HepG2 (cell line): Measurements from ENCODE around the gene ALG14. TPM values are rescaled to one million over a fixed set of nuclear protein-coding genes. Genes with fewer than 3 reads are reported as not detected.

ENCODE experiments used
- ATAC-seq: fragments of 200-7000 bp; cut with Tn5 transposase; 3 replicates; pipeline ENCODE4 v1.9.1; 2020; ENCODE audit warnings: mild to moderate bottlenecking, moderate library complexity
- BruUV-seq: library from RNA; stranded (reverse); fragments of 400-500 nt; replicated peaks from 2 replicates; lab custom pipeline; 2021; lab: Mats Ljungman, UMichigan
- CTCF ChIA-PET: fragments of 300-600 bp; formaldehyde crosslinking; extraction: SDS; loops from one replicate; lab custom pipeline; 2021; ENCODE audit warnings: low total read pairs, inconsistent platforms, low intra/inter-chr PET ratio; lab: Yijun Ruan, JAX
- POLR2A ChIA-PET: fragments of 350-600 bp; sonication (Branson Sonifier 250); formaldehyde crosslinking; loops from one replicate; lab custom pipeline; 2020; ENCODE audit warnings: antibody characterized with exemption, inconsistent platforms; lab: Yijun Ruan, JAX
- DNase-seq: peaks from one replicate; pipeline ENCODE4 v3.0.0-alpha.2; 2015; ENCODE audit warnings: low spot score
- FAIRE-seq: peaks from 3 replicates; lab custom pipeline; 2011; peaks lifted over from hg19 to GRCh38; lab: Jason Lieb, UNC
- H2AFZ ChIP-seq: one replicate; pipeline ENCODE4 v1.6.1; 2011; ENCODE audit warnings: low read length, inconsistent platforms
- H3K27ac ChIP-seq: fragments of 300-600 bp; 3 replicates; pipeline ENCODE4 v1.8.0; 2011; ENCODE audit warnings: mixed run types, mild to moderate bottlenecking, mixed read lengths, low read length, inconsistent platforms; ENCODE audit not compliant: insufficient read depth; ENCODE audit errors: extremely low read length
- H3K27me3 ChIP-seq, 2 experiments: fragments of 200-600 bp in 1 of 2; 2 replicates in 1 of 2; 3 replicates in 1 of 2; pipeline versions ENCODE4 v1.6.0 to v1.8.0; 2011; ENCODE audit warnings: low read length in 2 of 2, mild to moderate bottlenecking in 2 of 2, moderate library complexity in 2 of 2, inconsistent platforms in 1 of 2; ENCODE audit not compliant: insufficient read depth in 2 of 2, control insufficient read depth in 1 of 2
- H3K36me3 ChIP-seq, 2 experiments: fragments of 200-600 bp in 1 of 2; replicated peaks in 1 of 2; 2 replicates in 1 of 2; 3 replicates in 1 of 2; pipeline versions ENCODE4 v1.5.1 to v1.8.0; 2011; ENCODE audit warnings: low read length in 2 of 2, inconsistent platforms in 1 of 2; ENCODE audit not compliant: insufficient read depth in 2 of 2, control insufficient read depth in 1 of 2
- H3K4me1 ChIP-seq: 2 replicates; pipeline ENCODE4 v1.5.1; 2012; ENCODE audit warnings: low read length, inconsistent platforms; ENCODE audit not compliant: insufficient read depth
- H3K4me2 ChIP-seq: 2 replicates; pipeline ENCODE4 v1.6.0; 2011; ENCODE audit warnings: low read depth, low read length, inconsistent platforms
- H3K4me3 ChIP-seq, 3 experiments: fragments of 200-600 bp in 1 of 3; sonication (generic), shearing (Covaris generic) in 1 of 3; replicated peaks in 1 of 3; 2 replicates each; pipeline ENCODE4 v1.5.1; 2011 to 2016; ENCODE audit warnings: low read length in 3 of 3, inconsistent platforms in 2 of 3, low read depth in 2 of 3, mild to moderate bottlenecking in 2 of 3, control low read depth in 1 of 3, mixed read lengths in 1 of 3; ENCODE audit not compliant: insufficient read depth in 1 of 3
- H3K79me2 ChIP-seq: one replicate; pipeline ENCODE4 v1.6.1; 2011; ENCODE audit warnings: low read length, inconsistent platforms; ENCODE audit not compliant: insufficient read depth
- H3K9ac ChIP-seq: 2 replicates; pipeline ENCODE4 v1.6.0; 2011; ENCODE audit warnings: mild to moderate bottlenecking, low read depth, low read length, inconsistent platforms; ENCODE audit not compliant: insufficient read depth
- H3K9me3 ChIP-seq: 2 replicates; pipeline ENCODE4 v1.5.1; 2012; ENCODE audit warnings: mild to moderate bottlenecking, low read length
- H4K20me1 ChIP-seq: 2 replicates; pipeline ENCODE4 v1.6.0; 2011; ENCODE audit warnings: inconsistent platforms, mild to moderate bottlenecking, low read length, moderate library complexity; ENCODE audit not compliant: insufficient read depth
- CC2D1A ChIP-seq: sonication (generic); formaldehyde crosslinking; IDR thresholded peaks from 2 replicates; pipeline ENCODE4 v1.8.1; 2023; ENCODE audit warnings: mild to moderate bottlenecking, missing genetic modification reagents
- CEBPG ChIP-seq: IDR thresholded peaks from 2 replicates; pipeline ENCODE4 v1.6.1; 2016
- ETV5 ChIP-seq: IDR thresholded peaks from 2 replicates; pipeline ENCODE4 v1.6.1; 2018; ENCODE audit warnings: missing biosample characterization, missing genetic modification reagents, inconsistent platforms, borderline replicate concordance
- GATAD2A ChIP-seq: IDR thresholded peaks from 2 replicates; pipeline ENCODE4 v1.6.1; 2016
- KDM3A ChIP-seq: IDR thresholded peaks from 2 replicates; pipeline ENCODE4 v1.6.1; 2018; ENCODE audit warnings: low read depth, missing compliant biosample characterization
- KMT2B ChIP-seq: IDR thresholded peaks from 2 replicates; pipeline ENCODE4 v1.6.1; 2016; ENCODE audit warnings: missing genetic modification reagents, missing compliant biosample characterization
- MEIS1 ChIP-seq: sonication (generic); formaldehyde crosslinking; IDR thresholded peaks from 2 replicates; pipeline ENCODE4 v1.9.0; 2021; ENCODE audit warnings: mild to moderate bottlenecking, missing genetic modification reagents, moderate library complexity, borderline replicate concordance
- RAD51 ChIP-seq: fragments of 450-650 bp; IDR thresholded peaks from 2 replicates; pipeline ENCODE4 v1.6.1; 2016; ENCODE audit warnings: borderline replicate concordance
- RBM22 ChIP-seq: fragments of 200-400 bp; formaldehyde crosslinking; optimal IDR thresholded peaks from 2 replicates; pipeline ENCODE3; 2017; ENCODE audit warnings: mild to moderate bottlenecking, low read length, moderate library complexity
- SAP130 ChIP-seq: IDR thresholded peaks from 2 replicates; pipeline ENCODE4 v1.6.1; 2016; ENCODE audit warnings: low read depth
- SOX6 ChIP-seq, 2 experiments: fragments of 450-650 bp in 1 of 2; sonication (generic) in 1 of 2; formaldehyde crosslinking in 1 of 2; IDR thresholded peaks; 2 replicates each; pipeline versions ENCODE4 v1.4.0 to v1.6.1; 2017 to 2020; ENCODE audit warnings: antibody characterized with exemption in 1 of 2, mild to moderate bottlenecking in 1 of 2, missing genetic modification reagents in 1 of 2
- TMF1 ChIP-seq: sonication (generic); formaldehyde crosslinking; IDR thresholded peaks from 2 replicates; pipeline ENCODE4 v1.8.1; 2022; ENCODE audit warnings: low read depth, missing genetic modification reagents
- U2AF1 ChIP-seq: fragments of 200-400 bp; formaldehyde crosslinking; optimal IDR thresholded peaks from 2 replicates; pipeline ENCODE3; 2017; ENCODE audit warnings: mild to moderate bottlenecking, low read depth, low read length
- ZFP36L1 ChIP-seq: sonication (generic); formaldehyde crosslinking; IDR thresholded peaks from 2 replicates; pipeline ENCODE4 v1.8.0; 2022; ENCODE audit warnings: mild to moderate bottlenecking, missing genetic modification reagents, moderate library complexity
- ZIK1 ChIP-seq: sonication (generic); formaldehyde crosslinking; IDR thresholded peaks from 2 replicates; pipeline ENCODE4 v1.5.0; 2020; ENCODE audit warnings: mild to moderate bottlenecking, low read depth, missing genetic modification reagents, borderline replicate concordance
- ZNF235 ChIP-seq: sonication (generic); formaldehyde crosslinking; IDR thresholded peaks from 2 replicates; pipeline ENCODE4 v1.8.1; 2023; ENCODE audit warnings: mild to moderate bottlenecking, missing genetic modification reagents, borderline replicate concordance
- ZNF562 ChIP-seq: sonication (generic); formaldehyde crosslinking; IDR thresholded peaks from 2 replicates; pipeline ENCODE4 v1.8.0; 2022; ENCODE audit warnings: missing genetic modification reagents, borderline replicate concordance
- WGBS: methylation state at CpG from one replicate; pipeline ENCODE4 v1.1.6; 2017; ENCODE audit warnings: low lambda C conversion rate; 5-methylcytosine and 5-hydroxymethylcytosine counted together
- in situ Hi-C: cut with HindIII; loops from 2 replicates; pipeline ENCODE4 v1.10.0; 2017; ENCODE audit warnings: low pct_unique_long_range_greater_than_20kb; ENCODE audit not compliant: extremely low pct_ligation_motif_present
- intact Hi-C: fragments of 100-400 bp; cut with micrococcal nuclease; formaldehyde crosslinking; loops from one replicate; pipeline ENCODE4 v1.10.0; 2022; ENCODE audit not compliant: unreplicated experiment
- polyA plus RNA-seq, 8 experiments: library from polyadenylated mRNA; depleted of rRNA in 3 of 8; stranded (reverse) in 7 of 8; unstranded in 1 of 8; fragments of >200 nt; fragmentation: Illumina TruSeq in 4 of 8; extraction: Trizol in 4 of 8; gene quantifications; 2 replicates each; pipeline versions ENCODE4 v1.2.1 to v1.2.3, GENCODE V29; 2011 to 2016; ENCODE audit warnings: low read depth in 4 of 8, missing spikeins in 1 of 8, mixed read lengths in 1 of 8; ENCODE audit not compliant: insufficient read depth in 1 of 8
- total RNA-seq, 5 experiments: library from RNA; depleted of rRNA; stranded (reverse); fragments of >200 nt; fragmentation: Illumina TruSeq; extraction: Trizol; gene quantifications; 2 replicates each; pipeline ENCODE4 v1.2.3, GENCODE V29; 2016; ENCODE audit warnings: low read depth in 1 of 5
- TF ChIP-seq, protein P1 (sequence below): sonication (generic); formaldehyde crosslinking; IDR thresholded peaks from 2 replicates; pipeline ENCODE4 v1.5.0; 2020; ENCODE audit warnings: missing genetic modification reagents
- TF ChIP-seq, protein P2 (sequence below): IDR thresholded peaks from 2 replicates; pipeline ENCODE4 v1.6.1; 2016; ENCODE audit warnings: missing genetic modification reagents, missing compliant biosample characterization
- TF ChIP-seq, protein P3 (sequence below): IDR thresholded peaks from 2 replicates; pipeline ENCODE4 v1.6.1; 2018; ENCODE audit warnings: missing genetic modification reagents, mild to moderate bottlenecking, missing compliant biosample characterization

The ALG14 gene
- total and polyA plus RNA-seq, 2 of the 13 experiments (the other 11 are each of a cell fraction or from before 2014, with no cell fraction given) = 4.5 to 12.7 TPM

DNA sequence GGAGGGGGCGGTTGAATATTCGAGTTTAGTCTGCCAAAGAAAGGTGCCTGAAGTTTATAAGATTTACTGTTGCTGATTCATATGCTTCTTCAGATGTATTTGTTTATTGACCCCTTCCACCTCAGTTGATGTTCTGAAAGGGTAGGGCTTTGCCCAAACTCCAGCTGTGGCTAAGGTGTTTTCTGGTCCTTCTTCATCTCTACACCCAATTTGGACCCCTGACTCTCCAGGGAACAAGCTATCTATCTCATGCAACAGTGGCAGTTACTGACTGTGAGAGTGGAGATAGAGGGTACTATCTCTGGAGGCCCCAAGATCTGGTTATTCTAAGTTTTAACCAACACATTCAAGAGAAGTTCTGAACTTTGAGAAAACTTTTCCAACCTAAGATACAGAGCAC, 12.6 kb upstream of the ALG14 start (continued):
- TF ChIP-seq, protein P1, sequence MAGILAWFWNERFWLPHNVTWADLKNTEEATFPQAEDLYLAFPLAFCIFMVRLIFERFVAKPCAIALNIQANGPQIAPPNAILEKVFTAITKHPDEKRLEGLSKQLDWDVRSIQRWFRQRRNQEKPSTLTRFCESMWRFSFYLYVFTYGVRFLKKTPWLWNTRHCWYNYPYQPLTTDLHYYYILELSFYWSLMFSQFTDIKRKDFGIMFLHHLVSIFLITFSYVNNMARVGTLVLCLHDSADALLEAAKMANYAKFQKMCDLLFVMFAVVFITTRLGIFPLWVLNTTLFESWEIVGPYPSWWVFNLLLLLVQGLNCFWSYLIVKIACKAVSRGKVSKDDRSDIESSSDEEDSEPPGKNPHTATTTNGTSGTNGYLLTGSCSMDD = no peak
- TF ChIP-seq RBM22 (no peak), TMF1 (no peak), KDM3A (CRISPR knock-in tag) (no peak), SOX6 (IDR thresholded peaks at IDR 0.05) (no peak), SOX6 (CRISPR knock-in tag; IDR thresholded peaks at IDR 0.05) (no peak), RAD51 (no peak), ZNF562 (CRISPR knock-in tag) (no peak), CC2D1A (CRISPR knock-in tag) (no peak), ZNF235 (no peak)

DNA sequence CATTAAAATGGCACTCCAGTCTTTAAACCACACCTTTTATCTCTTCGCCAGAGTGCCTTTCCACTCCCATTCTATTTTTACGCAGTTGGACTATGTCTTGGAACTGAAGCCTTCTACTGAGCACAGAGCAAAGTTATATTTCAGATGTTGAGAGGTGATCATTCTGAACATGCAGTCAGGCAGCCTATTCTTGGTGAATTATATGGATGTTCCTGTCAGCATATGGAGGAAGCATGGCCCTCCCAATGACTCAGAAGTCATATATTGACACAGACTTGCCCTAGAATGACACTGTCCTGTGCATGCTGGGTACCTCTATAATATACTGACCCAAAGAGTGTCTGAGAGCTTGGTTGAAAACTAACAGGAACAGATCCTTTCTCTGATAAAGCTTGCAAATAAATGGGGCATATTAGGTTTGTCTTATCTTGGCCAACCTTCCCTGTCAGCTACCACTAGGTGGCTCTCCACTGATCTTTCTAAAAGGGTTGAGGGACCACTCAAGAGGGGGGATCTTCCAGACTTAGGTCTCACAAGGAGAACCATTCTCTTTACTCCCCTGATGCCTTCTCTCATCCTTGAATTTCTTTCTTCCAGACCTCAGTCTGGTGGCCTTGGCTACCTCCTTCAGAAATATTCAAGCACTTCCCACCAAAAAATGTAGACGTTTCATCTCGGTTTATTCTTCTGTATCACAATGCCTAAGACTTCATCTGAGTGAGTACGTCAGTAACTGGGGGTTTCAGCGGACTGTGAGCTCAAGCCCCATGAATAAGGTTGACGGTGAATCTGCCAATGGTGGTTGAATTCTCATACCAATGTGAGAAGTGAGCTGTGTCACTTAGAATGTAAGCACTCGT, 11.8 kb upstream of the ALG14 start:
- Histone ChIP-seq H3K9ac (no peak overlapping the region), H3K79me2 (no peaks in the 10 kb centered on the region), H3K9me3 (no peaks in the 10 kb centered on the region), H3K4me1 (peaks cover 48% of the 10 kb centered on the region), H3K27ac (no peak overlapping the region), H2AFZ (no peak overlapping the region), H3K27me3 (no peaks in the 10 kb centered on the region; a peak in 1 of 5 replicates), H3K4me3 (no peak overlapping the region), H4K20me1 (no peaks in the 10 kb centered on the region), H3K36me3 (no peaks in the 10 kb centered on the region), H3K4me2 (peak overlapping the region; percentile 28; the same call in 1 of the 2 replicates)
- intact Hi-C loops (no loop called here), in situ Hi-C loops (loop anchor here (10.0 kb wide), 1 partner anchor 150 kb away; the partner anchor contains the start of gene RWDD3)
- ChIA-PET CTCF (interaction anchor here (1.1 to 1.4 kb wide), 2 partner anchors 32 to 149 kb away, joined by 3 to 8 read pairs; partner anchors contain the start of gene TLCD4), POLR2A (interaction anchor here (0.9 to 2.3 kb wide), 6 partner anchors 9 to 149 kb away, joined by 3 to 32 read pairs (median 6); partner anchors contain the start of genes ALG14, RWDD3 and TLCD4)
- DNase-seq (peak; percentile 80), FAIRE-seq (peak; percentile 51), ATAC-seq (peak; percentile 90)
- BruUV-seq = no TSS peak
- WGBS = 45% methylated on average over 8 of the region's 8 CpGs
- TF ChIP-seq, protein P2, sequence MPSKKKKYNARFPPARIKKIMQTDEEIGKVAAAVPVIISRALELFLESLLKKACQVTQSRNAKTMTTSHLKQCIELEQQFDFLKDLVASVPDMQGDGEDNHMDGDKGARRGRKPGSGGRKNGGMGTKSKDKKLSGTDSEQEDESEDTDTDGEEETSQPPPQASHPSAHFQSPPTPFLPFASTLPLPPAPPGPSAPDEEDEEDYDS = 0 out of 2 replicates have a peak, but pooled peaks have one; percentile 28
- TF ChIP-seq KMT2B (CRISPR knock-in tag) (no peak), MEIS1 (CRISPR knock-in tag) (no peak), SAP130 (CRISPR knock-in tag) (peak; percentile 64), U2AF1 (no peak), ETV5 (CRISPR knock-in tag) (peak; percentile 51; the same call in 1 of the 2 replicates), ZIK1 (CRISPR knock-in tag) (no peak), GATAD2A (CRISPR knock-in tag) (peak; percentile 46), CEBPG (CRISPR knock-in tag) (peak; percentile 4; the same call in 1 of the 2 replicates), ZFP36L1 (CRISPR knock-in tag) (peak; percentile 27; the same call in 1 of the 2 replicates)
- TF ChIP-seq, protein P3, sequence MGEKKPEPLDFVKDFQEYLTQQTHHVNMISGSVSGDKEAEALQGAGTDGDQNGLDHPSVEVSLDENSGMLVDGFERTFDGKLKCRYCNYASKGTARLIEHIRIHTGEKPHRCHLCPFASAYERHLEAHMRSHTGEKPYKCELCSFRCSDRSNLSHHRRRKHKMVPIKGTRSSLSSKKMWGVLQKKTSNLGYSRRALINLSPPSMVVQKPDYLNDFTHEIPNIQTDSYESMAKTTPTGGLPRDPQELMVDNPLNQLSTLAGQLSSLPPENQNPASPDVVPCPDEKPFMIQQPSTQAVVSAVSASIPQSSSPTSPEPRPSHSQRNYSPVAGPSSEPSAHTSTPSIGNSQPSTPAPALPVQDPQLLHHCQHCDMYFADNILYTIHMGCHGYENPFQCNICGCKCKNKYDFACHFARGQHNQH (CRISPR knock-in tag) = 0 out of 2 replicates have a peak, but pooled peaks have one; percentile 20
- TF ChIP-seq, protein P1 = no peak
